Brain pericyte (primary cell): ENCODE measurements around the gene PIH1D1.

Experiments
- DNase-seq: peaks from one replicate; pipeline ENCODE4 v3.0.0-alpha.2; 2012; ENCODE audit warnings: low read depth, low spot score

The PIH1D1 gene

GRCh38 chr19:49420227-49420626 lies 31.4 kb downstream of the PIH1D1 start:
- no peak for DNase-seq

GRCh38 chr19:49419173-49419572 lies 32.4 kb downstream of the PIH1D1 start:
- DNase-seq: no peak

GRCh38 chr19:49418511-49418910 lies 33.1 kb downstream of the PIH1D1 start:
- no peak for DNase-seq

- DNase-seq: no peak
These were observed 34.5 kb downstream of the PIH1D1 start for GRCh38 chr19:49417088-49417487.

GRCh38 chr19:49415810-49416200 lies 35.8 kb downstream of the PIH1D1 start:
- DNase-seq: no peak

GRCh38 chr19:49415102-49415809 lies 36.4 kb downstream of the PIH1D1 start:
- no peak for DNase-seq

- DNase-seq: no peak
These were observed 37.4 kb downstream of the PIH1D1 start for GRCh38 chr19:49414256-49414655.

- no peak for DNase-seq
These were observed 38.3 kb downstream of the PIH1D1 start for GRCh38 chr19:49413348-49413747.

- no peak for DNase-seq
These were observed 39.8 kb downstream of the PIH1D1 start for GRCh38 chr19:49411681-49412326.

GRCh38 chr19:49409441-49410029 lies 42.1 kb downstream of the PIH1D1 start:
- no peak for DNase-seq

GRCh38 chr19:49408816-49409440 lies 42.7 kb downstream of the PIH1D1 start:
- no peak for DNase-seq

- no peak for DNase-seq
These were observed 44.1 kb downstream of the PIH1D1 start for GRCh38 chr19:49407482-49408015.

- no peak for DNase-seq
These were observed 44.5 kb downstream of the PIH1D1 start for GRCh38 chr19:49407079-49407478.

GRCh38 chr19:49403404-49404187 lies 48.0 kb downstream of the PIH1D1 start:
- peak; percentile 89 for DNase-seq

GRCh38 chr19:49400029-49400428 lies 51.6 kb downstream of the PIH1D1 start:
- DNase-seq: no peak

GRCh38 chr19:49398931-49399330 lies 52.7 kb downstream of the PIH1D1 start:
- DNase-seq: no peak

GRCh38 chr19:49398001-49398615 lies 53.5 kb downstream of the PIH1D1 start:
- DNase-seq: no peak

- DNase-seq: no peak
These were observed 54.7 kb downstream of the PIH1D1 start for GRCh38 chr19:49396738-49397505.
